HepG2 (cell line): ENCODE results near the gene ZNF316.

Experiments
- FOXA3 ChIP-seq: IDR thresholded peaks from 2 replicates; pipeline ENCODE4 v1.6.1; 2016; ENCODE audit warnings: missing genetic modification reagents, missing compliant biosample characterization
- ZNF629 ChIP-seq: sonication (generic); formaldehyde crosslinking; conservative IDR thresholded peaks from 2 replicates; pipeline ENCODE4 v1.5.0; 2020; ENCODE audit warnings: missing genetic modification reagents
- TF ChIP-seq, protein P1 (sequence below): sonication (generic); formaldehyde crosslinking; IDR thresholded peaks from 2 replicates; pipeline ENCODE4 v1.5.1; 2020; ENCODE audit warnings: mild to moderate bottlenecking, missing genetic modification reagents, moderate library complexity

DNA sequence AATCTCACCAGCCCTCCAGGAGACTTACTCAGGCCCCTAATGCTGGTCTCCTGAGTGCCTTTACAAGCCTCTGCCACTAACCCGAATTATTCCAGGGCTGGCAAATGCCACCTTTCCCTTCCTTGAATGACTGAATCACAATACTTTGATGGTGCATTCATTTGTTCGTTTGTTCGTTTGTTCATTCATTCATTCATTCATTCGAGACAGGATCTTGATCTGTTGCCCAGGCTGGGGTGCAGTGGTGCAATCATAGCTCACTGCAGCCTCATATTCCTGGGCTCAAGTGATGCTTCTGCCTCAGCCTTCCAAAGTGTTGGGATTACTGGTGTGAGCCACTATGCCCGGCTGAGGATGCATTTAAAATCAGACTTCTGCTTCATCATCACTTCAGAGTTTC, 63.7 kb downstream of the ZNF316 start:
- TF ChIP-seq FOXA3 (no peak), ZNF629 (CRISPR knock-in tag) (no peak)
- TF ChIP-seq, protein P1, sequence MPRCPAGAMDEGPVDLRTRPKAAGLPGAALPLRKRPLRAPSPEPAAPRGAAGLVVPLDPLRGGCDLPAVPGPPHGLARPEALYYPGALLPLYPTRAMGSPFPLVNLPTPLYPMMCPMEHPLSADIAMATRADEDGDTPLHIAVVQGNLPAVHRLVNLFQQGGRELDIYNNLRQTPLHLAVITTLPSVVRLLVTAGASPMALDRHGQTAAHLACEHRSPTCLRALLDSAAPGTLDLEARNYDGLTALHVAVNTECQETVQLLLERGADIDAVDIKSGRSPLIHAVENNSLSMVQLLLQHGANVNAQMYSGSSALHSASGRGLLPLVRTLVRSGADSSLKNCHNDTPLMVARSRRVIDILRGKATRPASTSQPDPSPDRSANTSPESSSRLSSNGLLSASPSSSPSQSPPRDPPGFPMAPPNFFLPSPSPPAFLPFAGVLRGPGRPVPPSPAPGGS (CRISPR knock-in tag), result no peak
